Suprapubic skin (tissue), 4 donors: ENCODE measurements around the gene CXXC5.

Experiments used
- EP300 ChIP-seq: sonication (generic); formaldehyde crosslinking; IDR thresholded peaks from one replicate; pipeline ENCODE4 v1.6.1; 2017; ENCODE audit warnings: antibody characterized with exemption
- POLR2A ChIP-seq, 2 donors: fragments of 450-650 bp; IDR thresholded peaks; one replicate each; pipeline ENCODE4 v1.6.1; 2017; ENCODE audit warnings: antibody characterized with exemption in 2 of 2, mild to moderate bottlenecking in 2 of 2, moderate library complexity in 2 of 2
- POLR2AphosphoS5 ChIP-seq, 3 donors: sonication (generic); formaldehyde crosslinking; IDR thresholded peaks; one replicate each; pipeline ENCODE4 v1.6.1; 2017; ENCODE audit warnings: antibody characterized with exemption in 3 of 3
- TF ChIP-seq, protein P1 (sequence below), 2 donors: fragments of 200-600 bp in 1 of 2; fragments of 450-650 bp in 1 of 2; sonication (generic) in 1 of 2; IDR thresholded peaks; one replicate each; pipeline ENCODE4 v1.5.1; 2016 to 2019; ENCODE audit warnings: antibody characterized with exemption in 2 of 2, mild to moderate bottlenecking in 1 of 2, moderate library complexity in 1 of 2

DNA sequence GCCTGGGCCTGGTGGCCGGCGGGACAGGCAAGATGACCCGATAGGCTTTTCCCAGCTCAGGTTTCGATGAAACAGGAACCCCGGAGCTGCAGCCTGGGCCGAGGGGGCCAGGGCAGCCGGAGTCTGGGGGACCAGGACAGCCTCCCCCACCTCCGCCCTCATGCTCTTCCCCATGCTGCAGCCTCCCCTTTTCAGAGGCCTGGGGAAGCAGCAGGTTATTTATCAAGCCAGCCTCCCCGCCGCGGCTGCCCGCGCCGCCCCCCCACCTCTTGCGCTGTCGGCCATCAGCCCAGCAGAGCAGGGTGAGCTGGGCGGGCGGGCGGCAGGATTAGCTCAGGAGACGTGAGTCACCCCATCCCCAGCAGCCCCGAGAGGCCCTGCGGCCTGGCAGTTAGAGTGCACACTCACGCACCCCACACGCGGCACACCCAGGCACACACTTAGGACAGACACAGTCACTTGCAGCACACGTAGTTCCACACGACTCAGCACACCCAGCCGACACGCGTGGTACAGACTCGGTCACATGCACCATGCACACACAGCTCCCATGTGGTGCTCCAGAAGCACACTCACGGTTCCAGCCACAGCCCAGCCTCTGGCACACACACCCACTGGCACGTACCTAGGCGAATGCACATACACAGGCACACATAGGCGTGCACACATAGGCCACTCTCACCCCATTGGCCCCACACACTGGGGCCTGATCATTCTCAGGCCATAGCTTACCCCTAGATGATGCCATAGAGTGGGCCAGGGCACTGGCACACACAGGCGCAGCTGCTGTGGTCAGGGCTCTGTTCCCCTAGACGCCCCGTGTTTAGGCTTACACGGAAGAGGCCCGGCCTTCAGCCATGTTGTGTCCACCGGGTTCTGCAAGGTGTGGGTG is 13.0 kb downstream of the CXXC5 start:
- TF ChIP-seq, protein P1, sequence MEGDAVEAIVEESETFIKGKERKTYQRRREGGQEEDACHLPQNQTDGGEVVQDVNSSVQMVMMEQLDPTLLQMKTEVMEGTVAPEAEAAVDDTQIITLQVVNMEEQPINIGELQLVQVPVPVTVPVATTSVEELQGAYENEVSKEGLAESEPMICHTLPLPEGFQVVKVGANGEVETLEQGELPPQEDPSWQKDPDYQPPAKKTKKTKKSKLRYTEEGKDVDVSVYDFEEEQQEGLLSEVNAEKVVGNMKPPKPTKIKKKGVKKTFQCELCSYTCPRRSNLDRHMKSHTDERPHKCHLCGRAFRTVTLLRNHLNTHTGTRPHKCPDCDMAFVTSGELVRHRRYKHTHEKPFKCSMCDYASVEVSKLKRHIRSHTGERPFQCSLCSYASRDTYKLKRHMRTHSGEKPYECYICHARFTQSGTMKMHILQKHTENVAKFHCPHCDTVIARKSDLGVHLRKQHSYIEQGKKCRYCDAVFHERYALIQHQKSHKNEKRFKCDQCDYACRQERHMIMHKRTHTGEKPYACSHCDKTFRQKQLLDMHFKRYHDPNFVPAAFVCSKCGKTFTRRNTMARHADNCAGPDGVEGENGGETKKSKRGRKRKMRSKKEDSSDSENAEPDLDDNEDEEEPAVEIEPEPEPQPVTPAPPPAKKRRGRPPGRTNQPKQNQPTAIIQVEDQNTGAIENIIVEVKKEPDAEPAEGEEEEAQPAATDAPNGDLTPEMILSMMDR (IDR thresholded peaks at IDR 0.05) = no peak
- TF ChIP-seq POLR2A (IDR thresholded peaks at IDR 0.05) (no peak), EP300 (no peak), POLR2AphosphoS5 (IDR thresholded peaks at IDR 0.05) (peak in 2 of 3 donors; percentile 40 to 73)
